Lower leg skin (tissue), 3 donors: Measurements from ENCODE around the gene ZNF844.

Experiments used
- POLR2A ChIP-seq, 2 donors: fragments of 450-650 bp; IDR thresholded peaks; one replicate each; pipeline ENCODE4 v1.6.1; 2016 to 2017; ENCODE audit warnings: antibody characterized with exemption in 2 of 2, mild to moderate bottlenecking in 1 of 2, moderate library complexity in 1 of 2
- TF ChIP-seq, protein P1 (sequence below), 3 donors: fragments of 450-650 bp; IDR thresholded peaks; one replicate each; pipeline ENCODE4 v1.5.1; 2016; ENCODE audit warnings: antibody characterized with exemption in 3 of 3, mild to moderate bottlenecking in 3 of 3, moderate library complexity in 2 of 3

DNA sequence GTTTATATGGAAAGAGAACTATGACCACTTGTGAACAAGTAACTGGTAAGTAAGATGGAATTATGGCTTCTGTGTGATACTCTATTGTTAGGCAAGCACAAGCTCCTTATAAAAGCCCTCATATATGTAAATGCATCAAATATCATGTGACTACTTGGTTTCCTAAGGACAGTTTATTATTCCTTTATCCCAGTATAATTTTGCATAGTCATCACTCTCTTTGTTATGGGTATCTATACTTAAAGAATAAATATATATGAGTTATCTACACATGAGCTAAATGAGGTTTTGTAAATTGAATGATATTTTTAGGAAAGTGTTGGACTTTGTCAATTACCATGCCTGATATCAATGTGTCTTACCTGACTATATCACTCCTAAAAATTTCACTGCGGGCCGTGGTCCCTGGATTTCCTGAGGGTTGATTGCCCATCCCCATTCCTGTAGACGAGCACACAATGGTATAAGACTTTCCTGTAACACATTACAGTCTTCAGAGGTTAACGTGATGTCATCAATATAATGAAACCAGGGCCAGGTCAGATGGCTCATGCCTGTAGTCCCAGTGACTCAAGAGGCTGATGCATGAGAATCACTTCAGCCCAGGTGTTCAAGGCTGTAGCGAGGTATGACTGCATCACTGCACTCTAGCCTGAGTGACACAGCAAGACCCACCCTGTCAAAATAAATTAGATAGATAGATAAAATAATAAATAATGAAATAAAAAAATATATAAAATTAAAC, 20.7 kb downstream of the ZNF844 start:
- TF ChIP-seq, protein P1, sequence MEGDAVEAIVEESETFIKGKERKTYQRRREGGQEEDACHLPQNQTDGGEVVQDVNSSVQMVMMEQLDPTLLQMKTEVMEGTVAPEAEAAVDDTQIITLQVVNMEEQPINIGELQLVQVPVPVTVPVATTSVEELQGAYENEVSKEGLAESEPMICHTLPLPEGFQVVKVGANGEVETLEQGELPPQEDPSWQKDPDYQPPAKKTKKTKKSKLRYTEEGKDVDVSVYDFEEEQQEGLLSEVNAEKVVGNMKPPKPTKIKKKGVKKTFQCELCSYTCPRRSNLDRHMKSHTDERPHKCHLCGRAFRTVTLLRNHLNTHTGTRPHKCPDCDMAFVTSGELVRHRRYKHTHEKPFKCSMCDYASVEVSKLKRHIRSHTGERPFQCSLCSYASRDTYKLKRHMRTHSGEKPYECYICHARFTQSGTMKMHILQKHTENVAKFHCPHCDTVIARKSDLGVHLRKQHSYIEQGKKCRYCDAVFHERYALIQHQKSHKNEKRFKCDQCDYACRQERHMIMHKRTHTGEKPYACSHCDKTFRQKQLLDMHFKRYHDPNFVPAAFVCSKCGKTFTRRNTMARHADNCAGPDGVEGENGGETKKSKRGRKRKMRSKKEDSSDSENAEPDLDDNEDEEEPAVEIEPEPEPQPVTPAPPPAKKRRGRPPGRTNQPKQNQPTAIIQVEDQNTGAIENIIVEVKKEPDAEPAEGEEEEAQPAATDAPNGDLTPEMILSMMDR (IDR thresholded peaks at IDR 0.05) = no peak
- no peak for TF ChIP-seq POLR2A (IDR thresholded peaks at IDR 0.05)
